Epithelial cell of proximal tubule (primary cell): ENCODE measurements around the gene OR2AE1. TPM values are rescaled to one million over a fixed set of nuclear protein-coding genes. Genes with fewer than 3 reads are reported as not detected.
"Not testable (repeated sequence)": the region's sequence is repeated elsewhere in the genome, so short reads cannot be mapped to it uniquely, and the experiment has no call there.

Experiments
- DNase-seq: peaks from one replicate; pipeline ENCODE4 v3.0.0-alpha.2; 2011; ENCODE audit warnings: low read depth
- H3K4me3 ChIP-seq: 2 replicates; pipeline ENCODE4 v1.5.1; 2011; ENCODE audit warnings: low read depth, mild to moderate bottlenecking, low read length
- total RNA-seq: library from RNA; depleted of rRNA; stranded (reverse); fragments of >200 nt; gene quantifications from 2 replicates; pipeline ENCODE4 v1.2.3, GENCODE V29; 2015
- TF ChIP-seq, protein P1 (sequence below): conservative IDR thresholded peaks from 2 replicates; pipeline ENCODE4 v1.5.1; 2012; ENCODE audit warnings: low read depth, mild to moderate bottlenecking, low read length

OR2AE1 gene
- total RNA-seq, 1 donor from 2014 or later: not detected

DNA sequence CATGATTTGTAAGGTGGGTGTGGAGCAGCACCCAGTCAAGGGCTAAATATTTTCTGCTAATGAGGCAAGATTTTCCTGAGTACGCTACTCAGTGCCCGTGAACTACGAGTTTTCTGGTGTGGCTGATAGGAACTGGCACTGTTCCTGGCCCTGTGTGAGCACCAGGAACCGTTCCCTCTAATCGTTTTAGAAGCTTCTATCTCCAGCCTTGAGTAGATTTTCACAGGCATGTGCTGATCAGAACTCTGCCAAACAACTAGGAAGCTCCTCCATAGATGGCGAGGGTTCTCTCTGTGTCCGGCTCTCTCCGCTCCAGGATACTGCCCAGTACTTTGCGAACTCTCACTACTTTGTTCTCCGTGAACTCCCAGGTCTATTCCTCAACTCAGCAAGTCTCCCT lies 24.7 kb upstream of the OR2AE1 start:
- no peak for DNase-seq
- TF ChIP-seq, protein P1, sequence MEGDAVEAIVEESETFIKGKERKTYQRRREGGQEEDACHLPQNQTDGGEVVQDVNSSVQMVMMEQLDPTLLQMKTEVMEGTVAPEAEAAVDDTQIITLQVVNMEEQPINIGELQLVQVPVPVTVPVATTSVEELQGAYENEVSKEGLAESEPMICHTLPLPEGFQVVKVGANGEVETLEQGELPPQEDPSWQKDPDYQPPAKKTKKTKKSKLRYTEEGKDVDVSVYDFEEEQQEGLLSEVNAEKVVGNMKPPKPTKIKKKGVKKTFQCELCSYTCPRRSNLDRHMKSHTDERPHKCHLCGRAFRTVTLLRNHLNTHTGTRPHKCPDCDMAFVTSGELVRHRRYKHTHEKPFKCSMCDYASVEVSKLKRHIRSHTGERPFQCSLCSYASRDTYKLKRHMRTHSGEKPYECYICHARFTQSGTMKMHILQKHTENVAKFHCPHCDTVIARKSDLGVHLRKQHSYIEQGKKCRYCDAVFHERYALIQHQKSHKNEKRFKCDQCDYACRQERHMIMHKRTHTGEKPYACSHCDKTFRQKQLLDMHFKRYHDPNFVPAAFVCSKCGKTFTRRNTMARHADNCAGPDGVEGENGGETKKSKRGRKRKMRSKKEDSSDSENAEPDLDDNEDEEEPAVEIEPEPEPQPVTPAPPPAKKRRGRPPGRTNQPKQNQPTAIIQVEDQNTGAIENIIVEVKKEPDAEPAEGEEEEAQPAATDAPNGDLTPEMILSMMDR: no peak

DNA sequence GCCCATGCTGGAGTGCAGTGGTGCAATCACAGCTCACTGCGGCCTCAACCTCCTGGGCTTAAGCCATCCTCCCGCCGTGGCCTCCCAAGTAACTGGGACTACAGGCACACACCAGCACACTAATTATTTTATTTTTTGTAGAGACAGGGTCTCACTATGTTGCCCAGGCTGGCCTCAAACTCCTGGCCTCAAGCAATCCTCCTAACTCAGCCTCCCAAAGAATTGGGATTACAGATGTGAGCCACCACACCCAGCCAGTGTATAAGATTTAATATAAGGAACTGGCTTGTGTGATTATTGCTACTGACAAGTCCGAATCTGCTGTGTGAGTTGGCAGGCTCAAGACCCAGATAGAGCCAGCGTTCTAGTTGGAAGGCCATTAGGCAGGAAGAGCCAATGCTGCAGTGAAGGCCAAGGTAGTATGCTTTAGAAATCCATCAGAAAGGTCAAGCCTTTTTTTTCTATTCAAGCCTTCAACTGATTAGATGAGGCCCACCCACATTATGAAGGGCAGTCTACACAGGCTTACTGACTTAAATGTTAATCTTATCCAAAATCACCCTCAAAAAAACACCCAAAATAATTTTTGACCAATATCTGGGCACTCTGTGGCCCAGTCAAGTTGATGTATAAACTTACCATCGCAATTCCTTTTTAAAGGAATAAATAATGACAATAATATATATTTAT lies 23.1 kb upstream of the OR2AE1 start:
- TF ChIP-seq, protein P1: no peak
- H3K4me3 ChIP-seq: no peak overlapping the region
- DNase-seq: no peak

More for the DNA sequence above, 24.7 kb upstream of the OR2AE1 start:
- H3K4me3 ChIP-seq: no peak overlapping the region

DNA sequence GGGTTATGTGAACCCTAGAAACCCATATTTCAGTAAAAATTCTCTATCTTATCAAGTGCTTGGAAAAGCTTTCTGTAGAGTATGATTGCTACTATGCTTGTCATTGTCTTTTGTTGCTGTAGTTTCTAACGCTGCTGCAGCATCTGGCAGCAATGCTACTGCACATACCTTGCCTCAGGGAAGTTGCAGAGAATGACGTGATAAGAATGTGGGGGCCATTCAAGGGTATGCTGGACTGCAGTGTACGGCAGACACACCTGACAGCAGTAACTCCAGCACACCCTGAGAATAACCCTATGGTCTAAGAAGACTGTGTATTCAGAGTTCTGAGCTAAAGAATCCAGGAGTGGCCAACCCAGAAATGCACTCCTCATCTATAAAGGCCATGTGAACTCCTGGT lies 22.0 kb upstream of the OR2AE1 start:
- no peak overlapping the region for H3K4me3 ChIP-seq
- TF ChIP-seq, protein P1: no peak
- no peak for DNase-seq

DNA sequence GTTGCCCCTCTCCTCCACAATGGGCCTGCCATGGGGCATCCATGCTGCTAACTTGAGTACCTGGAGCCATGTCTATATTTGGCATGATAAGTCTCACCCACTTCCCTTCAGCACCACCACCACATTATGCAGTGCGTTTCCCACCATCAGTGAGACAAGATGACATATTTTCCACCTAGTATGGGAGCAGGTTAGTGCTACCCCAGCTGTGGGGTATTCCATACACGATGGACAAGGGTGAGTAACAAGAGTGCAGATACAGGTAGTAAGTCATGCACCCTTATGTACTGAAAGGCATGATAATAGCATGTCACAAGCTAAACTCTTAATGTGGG lies 21.2 kb upstream of the OR2AE1 start:
- no peak overlapping the region for H3K4me3 ChIP-seq
- no peak for DNase-seq
- TF ChIP-seq, protein P1: no peak

DNA sequence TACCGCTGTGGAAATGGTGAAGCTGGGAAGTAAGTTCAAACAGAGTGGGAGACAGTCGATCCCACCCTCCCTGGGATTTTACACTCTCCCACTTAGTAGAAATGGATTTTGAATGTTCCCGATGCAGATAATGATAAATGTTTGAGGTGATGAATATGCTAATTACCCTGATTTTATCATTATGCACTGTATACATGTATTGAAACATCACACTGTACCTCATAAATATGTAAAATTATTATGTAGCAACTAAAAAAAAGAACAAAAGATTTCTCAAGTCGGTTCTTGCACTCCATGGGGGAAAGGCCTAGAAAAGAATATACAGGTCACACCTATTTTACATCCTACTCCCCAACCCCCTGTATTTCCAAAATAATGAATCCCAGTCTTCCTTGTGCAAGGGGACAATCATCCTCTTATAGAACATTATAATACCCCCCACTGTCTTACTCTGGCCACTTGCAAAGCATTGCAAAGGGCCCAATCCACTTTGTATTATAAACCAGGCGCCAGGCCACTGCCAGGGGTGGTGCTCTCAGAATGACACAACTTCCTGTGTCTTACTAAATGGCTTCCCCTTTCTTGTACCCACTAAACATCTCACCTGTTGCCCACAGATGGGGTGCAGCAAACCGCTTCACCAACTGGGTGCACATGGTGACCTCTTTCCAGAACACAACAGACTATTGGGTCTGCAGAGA lies 20.6 kb upstream of the OR2AE1 start:
- no peak for DNase-seq
- no peak overlapping the region for H3K4me3 ChIP-seq
- TF ChIP-seq, protein P1: no peak

DNA sequence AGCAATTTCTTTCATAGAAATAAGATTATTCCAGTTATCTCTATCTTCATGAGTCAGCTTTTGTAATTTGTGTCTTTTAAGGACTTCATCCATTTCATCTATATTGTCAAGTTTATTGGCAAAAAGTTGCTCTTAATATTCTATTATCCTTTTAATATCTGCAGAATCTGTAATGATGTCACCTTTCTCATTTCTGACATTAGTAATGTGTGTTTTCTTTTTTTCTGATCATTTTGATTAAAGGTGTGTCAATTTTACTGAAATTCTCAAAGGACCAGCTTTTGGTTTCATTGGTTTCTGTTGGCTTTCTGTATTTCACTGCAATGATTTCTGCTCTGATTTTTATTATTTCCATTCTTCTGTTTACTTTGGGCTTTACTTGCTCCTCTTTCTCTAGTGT lies 17.9 kb upstream of the OR2AE1 start:
- TF ChIP-seq, protein P1: no peak
- no peak overlapping the region for H3K4me3 ChIP-seq
- DNase-seq: no peak

DNA sequence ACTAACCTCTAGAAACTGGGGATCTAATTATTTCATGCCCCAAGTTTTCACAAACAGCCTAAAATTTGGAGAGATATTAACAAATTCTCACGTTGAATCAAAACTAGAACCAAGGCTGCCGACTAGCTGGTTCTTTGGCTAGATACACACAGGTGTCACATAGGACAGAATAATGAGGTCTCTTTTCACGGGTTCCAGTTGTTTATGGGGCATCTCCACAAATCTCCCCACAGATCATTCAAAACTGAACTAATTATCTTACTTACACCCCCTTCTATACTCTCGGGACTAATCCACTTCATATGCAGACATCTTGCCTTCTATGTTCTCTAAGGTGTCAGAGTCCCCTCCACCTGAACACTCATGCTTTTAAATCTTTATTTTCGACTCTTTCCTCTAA lies 16.4 kb upstream of the OR2AE1 start:
- no peak overlapping the region for H3K4me3 ChIP-seq
- TF ChIP-seq, protein P1: no peak
- no peak for DNase-seq

DNA sequence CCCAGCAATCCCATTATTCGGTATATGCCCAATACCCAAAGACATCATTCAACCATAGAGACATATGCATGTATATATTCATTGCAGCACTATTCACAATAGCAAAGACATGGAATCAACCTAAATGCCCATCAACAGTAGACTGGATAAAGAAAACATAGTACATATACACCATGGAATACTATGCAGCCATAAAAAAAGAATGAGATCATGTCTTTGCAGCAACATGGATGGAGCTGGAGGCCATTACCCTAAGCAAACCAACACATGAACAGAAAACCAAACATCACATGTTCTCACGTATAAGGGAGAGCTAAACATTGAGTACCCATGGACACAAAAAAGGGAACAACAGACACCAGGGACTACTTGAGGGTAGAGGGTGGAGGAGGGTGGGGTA lies 13.5 kb upstream of the OR2AE1 start:
- H3K4me3 ChIP-seq, DNase-seq: not testable (repeated sequence)

DNA sequence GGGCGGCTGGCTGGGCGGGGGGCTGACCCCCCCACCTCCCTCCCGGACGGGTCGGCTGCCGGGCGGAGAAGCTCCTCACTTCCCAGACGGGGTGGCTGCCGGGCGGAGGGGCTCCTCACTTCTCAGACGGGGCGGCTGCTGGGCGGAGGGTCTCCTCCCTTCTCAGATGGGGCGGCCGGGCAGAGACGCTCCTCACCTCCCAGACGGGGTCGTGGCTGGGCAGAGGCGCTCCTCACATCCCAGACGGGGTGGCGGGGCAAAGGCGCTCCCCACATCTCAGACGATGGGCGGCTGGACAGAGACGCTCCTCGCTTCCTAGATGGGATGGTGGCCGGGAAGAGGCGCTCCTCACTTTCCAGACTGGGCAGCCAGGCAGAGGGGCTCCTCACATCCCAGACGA lies 11.5 kb upstream of the OR2AE1 start:
- not testable (repeated sequence) for H3K4me3 ChIP-seq, DNase-seq
